HAP-1 (cell line): ENCODE results near the gene KCNC1.

Experiments used
- DNase-seq, 2 experiments: peaks; one replicate each; pipeline ENCODE4 v3.0.0-alpha.2; 2016 to 2020; ENCODE audit warnings: low spot score in 2 of 2
- H3K27me3 ChIP-seq: fragments of 250-450 bp; sonication (Bioruptor Pico); 2 replicates; pipeline ENCODE4 v1.5.1; 2020; ENCODE audit warnings: low read depth, mild to moderate bottlenecking, moderate library complexity
- H3K36me3 ChIP-seq: fragments of 250-450 bp; sonication (Bioruptor Pico); replicated peaks from 2 replicates; pipeline ENCODE4 v1.5.1; 2020; ENCODE audit warnings: mild to moderate bottlenecking
- H3K4me1 ChIP-seq: fragments of 250-450 bp; sonication (Bioruptor Pico); 2 replicates; pipeline ENCODE4 v1.5.1; 2020; ENCODE audit warnings: mild to moderate bottlenecking
- H3K4me3 ChIP-seq: fragments of 250-450 bp; sonication (Bioruptor Pico); 2 replicates; pipeline ENCODE4 v1.5.1; 2020; ENCODE audit warnings: mild to moderate bottlenecking, moderate library complexity
- H3K9me3 ChIP-seq: fragments of 250-450 bp; sonication (Bioruptor Pico); 2 replicates; pipeline ENCODE4 v1.5.1; 2020; ENCODE audit warnings: mild to moderate bottlenecking, moderate library complexity
- in situ Hi-C: fragments of 300-500 bp; cut with MboI; formaldehyde crosslinking; loops from 3 replicates; pipeline ENCODE4 v1.14.3; 2020; ENCODE audit warnings: low sequenced_read_pairs, inconsistent platforms, mixed read lengths

Gene KCNC1

DNA sequence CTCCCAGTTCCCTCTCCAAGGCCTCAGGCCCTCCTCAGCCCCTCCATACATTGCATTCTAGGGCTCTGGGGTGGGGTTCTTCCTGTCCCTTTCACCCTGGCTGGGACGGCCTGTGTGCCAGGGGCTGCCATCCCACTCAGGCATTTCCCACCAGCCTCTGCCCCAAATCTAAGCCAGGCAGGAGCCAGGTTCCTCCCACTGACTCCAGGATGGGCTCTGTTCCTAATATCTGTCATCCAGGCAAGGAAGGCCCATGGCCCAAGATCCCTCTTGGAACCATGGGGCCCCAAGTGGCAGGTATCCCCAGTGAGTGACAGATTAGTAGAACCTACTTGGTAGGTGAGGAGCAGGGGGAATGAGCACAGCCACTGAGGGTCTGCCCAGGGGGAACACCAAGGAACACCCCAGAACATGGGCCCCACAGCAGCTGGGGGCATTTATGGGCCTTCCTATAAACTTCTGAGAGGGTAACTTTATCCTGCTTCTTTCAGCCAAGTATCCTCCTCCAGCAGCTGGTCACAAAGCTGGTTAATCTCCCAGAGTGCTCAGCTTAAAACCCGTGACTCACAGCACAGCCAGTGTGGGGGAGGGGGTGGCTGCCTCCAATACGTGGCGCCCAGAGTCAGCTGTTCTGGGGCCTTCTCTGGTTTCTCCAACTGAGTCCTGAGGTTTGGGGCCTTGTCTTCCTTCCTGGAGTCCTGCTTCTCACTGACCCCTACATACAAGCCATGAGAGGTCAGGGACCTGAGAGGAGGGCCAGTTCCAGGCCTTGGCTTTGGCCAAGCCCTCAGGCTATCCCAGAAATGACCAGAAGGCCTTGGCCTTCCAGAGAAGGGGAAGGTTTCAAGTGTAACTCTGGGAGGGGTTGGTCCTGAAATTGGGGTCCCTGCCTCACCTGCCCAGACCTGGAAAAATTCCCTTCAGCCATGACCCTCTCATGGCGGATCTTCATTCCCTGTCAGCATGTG is 35.1 kb upstream of the KCNC1 start:
- H3K9me3 ChIP-seq, result no peaks in the 10 kb centered on the region
- no peak for DNase-seq
- H3K36me3 ChIP-seq, result no peaks in the 10 kb centered on the region
- H3K4me3 ChIP-seq, result no peak overlapping the region
- in situ Hi-C loops, result loop anchor here (10.0 kb wide), 1 partner anchor 65 kb away; no protein-coding TSS in a partner anchor
- peaks cover 19% of the 10 kb centered on the region for H3K27me3 ChIP-seq
- H3K4me1 ChIP-seq, result no peaks in the 10 kb centered on the region

DNA sequence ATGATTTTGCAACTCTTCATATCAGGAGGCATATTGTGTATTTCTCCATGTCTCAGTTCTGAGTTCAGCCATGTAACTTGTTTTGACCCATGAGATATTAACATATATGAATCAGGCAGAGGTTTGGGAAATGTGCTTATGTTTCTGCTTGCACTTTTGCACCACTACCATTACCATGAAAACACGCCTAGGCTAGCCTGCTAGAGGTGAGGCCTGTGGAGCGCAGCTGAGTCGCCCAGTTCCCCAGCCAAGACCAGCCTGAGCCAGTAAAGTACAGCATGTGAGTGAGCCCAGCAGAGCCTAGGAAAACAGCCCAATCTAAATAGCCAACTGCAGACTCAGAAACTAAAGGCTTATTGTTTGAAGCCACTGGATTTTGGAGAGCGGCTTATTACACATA is 33.6 kb upstream of the KCNC1 start:
- DNase-seq, result no peak
- H3K4me1 ChIP-seq, result no peaks in the 10 kb centered on the region
- no peak overlapping the region for H3K4me3 ChIP-seq
- no peaks in the 10 kb centered on the region for H3K9me3 ChIP-seq
- no peaks in the 10 kb centered on the region for H3K36me3 ChIP-seq
- in situ Hi-C loops, result loop anchor here (10.0 kb wide), 1 partner anchor 64 kb away; no protein-coding TSS in a partner anchor
- H3K27me3 ChIP-seq, result peaks cover 7% of the 10 kb centered on the region

DNA sequence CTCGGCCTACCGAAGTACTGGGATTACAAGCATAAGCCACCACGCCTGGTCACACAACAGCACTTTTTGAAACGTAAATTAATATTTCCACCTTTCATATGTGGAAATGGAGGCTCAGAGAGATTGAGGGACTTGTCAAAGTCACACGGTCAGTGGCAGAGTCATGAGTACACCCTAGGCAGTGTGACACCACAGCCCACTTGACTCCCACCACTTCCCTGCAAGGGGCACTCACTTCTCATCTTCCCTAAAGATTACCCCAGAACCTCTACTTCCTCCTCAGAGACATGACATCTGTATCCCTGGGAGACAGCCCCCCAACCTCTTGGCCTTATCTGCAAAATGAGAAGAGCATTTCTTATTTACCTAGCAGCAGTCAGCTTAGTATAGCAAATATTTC is 31.7 kb upstream of the KCNC1 start:
- Histone ChIP-seq H3K27me3 (0 out of 2 replicates have a peak, but pooled peaks cover 2% of the 10 kb centered on the region), H3K4me1 (no peaks in the 10 kb centered on the region), H3K9me3 (no peaks in the 10 kb centered on the region), H3K4me3 (no peak overlapping the region), H3K36me3 (no peaks in the 10 kb centered on the region)
- DNase-seq, result no peak
- in situ Hi-C loops, result loop anchor here (10.0 kb wide), 1 partner anchor 62 kb away; no protein-coding TSS in a partner anchor

DNA sequence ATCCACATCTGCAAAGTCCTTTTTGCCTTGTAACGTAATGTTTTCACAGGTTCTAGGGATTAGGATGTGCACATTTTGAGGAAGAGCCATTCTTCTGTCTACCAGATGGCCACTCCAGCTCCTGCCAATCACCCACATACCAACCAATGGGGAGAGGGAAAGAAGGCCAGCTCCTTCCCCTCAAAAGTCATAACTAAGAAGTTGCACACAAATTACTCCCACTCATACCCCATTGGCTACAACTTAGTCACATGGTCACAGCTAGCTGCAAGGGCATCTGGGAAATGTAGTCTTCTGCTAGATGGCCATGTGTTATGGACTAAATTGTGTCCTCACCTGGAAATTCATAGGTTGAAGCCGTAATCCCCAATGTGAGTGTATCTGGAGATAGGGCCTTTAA is 30.6 kb upstream of the KCNC1 start:
- no peaks in the 10 kb centered on the region for H3K9me3 ChIP-seq
- H3K36me3 ChIP-seq, result no peaks in the 10 kb centered on the region
- H3K4me3 ChIP-seq, result no peak overlapping the region
- peak in 1 of 2 experiments; percentile 4 for DNase-seq
- H3K27me3 ChIP-seq, result 0 out of 2 replicates have a peak, but pooled peaks cover 2% of the 10 kb centered on the region
- in situ Hi-C loops, result loop anchor here (10.0 kb wide), 1 partner anchor 61 kb away; no protein-coding TSS in a partner anchor
- H3K4me1 ChIP-seq, result no peaks in the 10 kb centered on the region

DNA sequence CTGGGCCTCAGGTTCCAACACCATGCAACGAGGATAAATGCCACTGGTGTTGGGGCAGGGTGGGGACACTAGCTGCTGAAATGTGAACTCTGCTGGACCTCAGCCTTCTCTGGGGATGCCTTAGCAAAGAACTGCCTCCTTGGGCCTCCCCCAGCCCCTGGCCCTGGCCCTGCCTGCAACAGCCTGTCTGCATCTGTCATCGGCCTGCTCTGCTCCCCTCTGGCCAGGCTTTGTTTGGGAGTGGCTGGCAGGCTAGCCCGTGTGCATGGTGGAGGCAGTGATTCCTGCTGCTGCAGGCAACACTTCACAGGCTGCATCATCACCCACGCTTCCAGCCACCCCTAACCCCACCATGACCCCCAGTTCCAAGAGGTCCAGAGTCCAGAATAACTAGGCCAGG is 26.8 kb upstream of the KCNC1 start:
- H3K9me3 ChIP-seq, result no peaks in the 10 kb centered on the region
- H3K4me3 ChIP-seq, result no peak overlapping the region
- H3K4me1 ChIP-seq, result no peaks in the 10 kb centered on the region
- H3K36me3 ChIP-seq, result no peaks in the 10 kb centered on the region
- in situ Hi-C loops, result loop anchor here (10.0 kb wide), 1 partner anchor 57 kb away; no protein-coding TSS in a partner anchor
- H3K27me3 ChIP-seq, result peaks cover 18% of the 10 kb centered on the region; the same call in 1 of the 2 replicates
- DNase-seq, result no peak

DNA sequence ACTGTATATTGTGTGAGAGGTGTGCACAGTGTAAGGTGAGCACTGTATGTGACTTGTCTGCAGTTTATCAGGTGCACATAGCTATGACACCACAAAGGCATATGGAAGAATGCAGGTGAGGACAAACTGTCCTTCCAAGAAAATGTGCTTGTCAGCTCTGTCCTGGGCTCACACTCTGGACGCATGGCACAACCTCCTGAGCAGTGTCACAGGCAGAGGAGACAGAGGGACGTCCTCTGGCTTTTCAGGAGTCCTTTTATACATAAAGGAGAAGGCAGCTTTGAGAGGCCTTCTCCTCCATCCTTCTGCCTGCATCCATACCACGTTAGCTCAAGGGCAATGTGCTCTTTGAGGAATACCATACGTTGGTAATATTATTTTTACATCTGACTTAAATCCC is 22.7 kb upstream of the KCNC1 start:
- no peaks in the 10 kb centered on the region for H3K4me1 ChIP-seq
- DNase-seq, result no peak
- H3K27me3 ChIP-seq, result peaks cover 37% of the 10 kb centered on the region
- H3K4me3 ChIP-seq, result no peak overlapping the region
- H3K36me3 ChIP-seq, result no peaks in the 10 kb centered on the region
- in situ Hi-C loops, result no loop called here
- H3K9me3 ChIP-seq, result no peaks in the 10 kb centered on the region

DNA sequence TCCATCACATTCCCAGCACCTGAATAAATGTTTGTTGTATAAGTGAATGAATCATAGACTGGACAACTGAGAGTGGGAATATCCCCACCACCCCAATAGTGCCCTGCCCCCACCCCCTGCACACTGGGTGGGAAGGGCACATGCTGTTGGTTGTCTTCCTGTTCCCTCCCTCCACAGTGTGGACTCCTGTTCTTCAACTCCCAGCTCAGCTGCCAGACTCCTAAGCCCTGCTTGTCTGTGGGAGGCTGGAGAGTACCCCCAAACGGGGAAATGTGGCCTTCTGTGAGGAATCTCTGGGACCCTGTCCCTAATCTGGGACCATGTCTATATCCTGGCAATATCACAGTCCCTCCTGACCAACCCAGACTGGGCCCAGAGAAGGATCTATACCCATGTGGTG is 20.7 kb upstream of the KCNC1 start:
- Histone ChIP-seq H3K9me3 (no peaks in the 10 kb centered on the region), H3K27me3 (peaks cover 49% of the 10 kb centered on the region), H3K36me3 (no peaks in the 10 kb centered on the region), H3K4me1 (no peaks in the 10 kb centered on the region), H3K4me3 (no peak overlapping the region)
- in situ Hi-C loops, result no loop called here
- no peak for DNase-seq

DNA sequence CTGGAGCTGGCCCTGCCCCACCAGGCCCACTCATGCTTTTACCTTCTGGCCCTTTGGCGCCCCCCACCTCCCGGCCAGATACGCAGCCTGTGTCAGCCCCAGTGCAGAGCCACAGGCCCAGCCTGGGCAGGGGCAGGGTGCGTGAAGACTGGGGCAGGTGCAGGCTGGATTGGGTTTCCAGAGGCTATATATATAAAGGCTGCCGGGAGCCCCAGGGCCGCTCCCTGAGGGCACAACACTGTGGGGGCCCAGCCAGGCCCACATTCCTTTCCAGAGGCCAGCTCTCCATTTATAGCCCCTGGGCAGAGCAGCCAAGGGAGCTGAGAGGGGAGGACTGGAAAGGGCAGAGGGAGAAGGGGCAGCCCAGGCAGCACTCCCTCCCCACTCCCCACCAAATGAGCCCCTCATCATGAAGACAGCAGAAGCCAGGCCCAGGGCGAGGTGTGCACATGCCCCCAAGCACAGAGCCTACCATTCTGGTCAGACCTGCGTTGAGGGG is 20.2 kb upstream of the KCNC1 start:
- Histone ChIP-seq H3K4me1 (no peaks in the 10 kb centered on the region), H3K9me3 (no peaks in the 10 kb centered on the region), H3K36me3 (no peaks in the 10 kb centered on the region), H3K27me3 (peaks cover 49% of the 10 kb centered on the region), H3K4me3 (no peak overlapping the region)
- DNase-seq, result no peak
- in situ Hi-C loops, result no loop called here

DNA sequence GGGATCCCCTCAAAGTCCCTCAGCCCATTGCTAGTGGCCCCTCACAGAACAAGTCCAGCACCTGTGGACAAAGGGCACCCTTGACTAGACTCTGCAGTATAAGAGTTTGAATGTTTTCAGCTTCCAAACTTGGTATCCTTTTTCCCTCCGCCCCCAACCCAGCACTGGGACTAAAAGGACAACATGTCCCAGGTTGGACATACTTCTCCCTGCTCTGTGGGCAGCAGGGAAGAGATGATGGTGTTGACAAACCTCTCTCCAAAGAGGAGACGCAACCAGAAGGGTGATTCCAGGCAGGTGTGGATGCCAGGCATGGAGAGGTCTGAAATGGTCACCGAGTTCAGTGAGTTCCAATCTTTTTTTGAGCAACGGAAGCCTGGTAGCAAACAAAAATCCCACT is 19.7 kb upstream of the KCNC1 start:
- in situ Hi-C loops, result no loop called here
- Histone ChIP-seq H3K9me3 (no peaks in the 10 kb centered on the region), H3K4me1 (no peaks in the 10 kb centered on the region), H3K36me3 (no peaks in the 10 kb centered on the region), H3K4me3 (no peak overlapping the region), H3K27me3 (peaks cover 49% of the 10 kb centered on the region)
- DNase-seq, result no peak

DNA sequence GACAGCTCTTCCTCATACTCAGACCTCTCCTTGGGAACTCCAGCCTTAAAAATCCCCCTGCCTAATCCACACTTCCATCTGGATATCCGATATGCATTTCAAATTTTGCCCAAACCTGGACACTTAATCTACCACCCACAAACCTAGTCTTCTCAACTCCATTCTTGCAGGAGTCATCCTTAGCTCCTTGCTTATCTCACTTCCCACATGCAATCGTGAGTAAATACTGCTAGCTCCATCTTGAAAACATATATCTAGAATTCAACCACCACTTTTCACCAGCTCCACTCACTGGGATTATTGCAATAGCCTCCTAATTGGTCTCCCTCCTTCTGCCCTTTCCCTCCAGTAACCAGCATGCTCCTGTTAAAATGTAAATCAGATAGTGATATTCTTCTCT is 17.8 kb upstream of the KCNC1 start:
- DNase-seq, result no peak
- Histone ChIP-seq H3K9me3 (no peaks in the 10 kb centered on the region), H3K4me3 (no peak overlapping the region), H3K36me3 (no peaks in the 10 kb centered on the region), H3K4me1 (no peaks in the 10 kb centered on the region), H3K27me3 (peaks cover 50% of the 10 kb centered on the region)
- in situ Hi-C loops, result no loop called here

DNA sequence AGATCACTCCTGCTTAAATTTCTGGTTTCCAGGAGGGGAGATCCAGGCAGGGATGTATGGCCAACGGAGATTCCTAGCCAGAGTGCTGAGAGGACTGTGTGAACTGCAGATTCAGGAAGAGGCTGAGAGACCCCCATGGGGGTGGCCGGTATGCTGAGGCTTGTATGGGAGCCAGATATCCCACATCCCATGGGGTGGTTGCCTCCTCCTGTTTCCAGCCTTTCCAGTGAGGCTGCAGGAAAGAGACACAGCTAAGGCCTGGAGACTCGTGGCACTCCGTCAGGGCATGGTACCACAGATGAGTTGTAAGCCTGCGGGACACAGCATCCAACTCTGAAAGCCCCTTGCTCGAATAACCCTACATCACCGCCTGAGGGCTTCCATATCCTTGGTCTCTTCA is 16.6 kb upstream of the KCNC1 start:
- no peaks in the 10 kb centered on the region for H3K9me3 ChIP-seq
- no peaks in the 10 kb centered on the region for H3K4me1 ChIP-seq
- in situ Hi-C loops, result no loop called here
- no peak for DNase-seq
- no peak overlapping the region for H3K4me3 ChIP-seq
- peaks cover 48% of the 10 kb centered on the region for H3K27me3 ChIP-seq
- no peaks in the 10 kb centered on the region for H3K36me3 ChIP-seq

DNA sequence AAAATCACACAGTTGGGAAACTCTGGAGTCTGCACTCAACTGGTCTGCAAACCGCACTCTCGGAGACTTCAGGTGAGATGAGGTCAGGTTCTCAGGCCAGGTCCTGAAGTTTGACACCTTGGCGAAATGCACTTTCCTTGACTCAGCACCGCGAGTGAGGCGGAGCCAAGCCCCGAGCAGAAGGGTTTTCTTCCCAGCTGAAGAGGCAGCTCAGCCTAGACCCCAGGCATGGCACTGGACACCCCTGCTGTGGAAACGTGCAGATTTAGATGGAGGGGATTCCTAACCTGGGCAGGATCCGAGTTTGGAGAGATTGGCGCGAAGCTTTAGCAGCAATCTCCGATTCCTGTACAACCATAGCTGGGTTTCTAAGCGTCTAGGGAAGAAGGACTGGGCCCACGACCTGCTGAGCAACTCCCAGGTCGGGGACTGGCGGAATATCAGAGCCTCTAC is 16.0 kb upstream of the KCNC1 start:
- H3K27me3 ChIP-seq, result peaks cover 43% of the 10 kb centered on the region
- H3K9me3 ChIP-seq, result no peaks in the 10 kb centered on the region
- H3K4me1 ChIP-seq, result no peaks in the 10 kb centered on the region
- H3K36me3 ChIP-seq, result no peaks in the 10 kb centered on the region
- DNase-seq, result no peak
- in situ Hi-C loops, result no loop called here
- no peak overlapping the region for H3K4me3 ChIP-seq

DNA sequence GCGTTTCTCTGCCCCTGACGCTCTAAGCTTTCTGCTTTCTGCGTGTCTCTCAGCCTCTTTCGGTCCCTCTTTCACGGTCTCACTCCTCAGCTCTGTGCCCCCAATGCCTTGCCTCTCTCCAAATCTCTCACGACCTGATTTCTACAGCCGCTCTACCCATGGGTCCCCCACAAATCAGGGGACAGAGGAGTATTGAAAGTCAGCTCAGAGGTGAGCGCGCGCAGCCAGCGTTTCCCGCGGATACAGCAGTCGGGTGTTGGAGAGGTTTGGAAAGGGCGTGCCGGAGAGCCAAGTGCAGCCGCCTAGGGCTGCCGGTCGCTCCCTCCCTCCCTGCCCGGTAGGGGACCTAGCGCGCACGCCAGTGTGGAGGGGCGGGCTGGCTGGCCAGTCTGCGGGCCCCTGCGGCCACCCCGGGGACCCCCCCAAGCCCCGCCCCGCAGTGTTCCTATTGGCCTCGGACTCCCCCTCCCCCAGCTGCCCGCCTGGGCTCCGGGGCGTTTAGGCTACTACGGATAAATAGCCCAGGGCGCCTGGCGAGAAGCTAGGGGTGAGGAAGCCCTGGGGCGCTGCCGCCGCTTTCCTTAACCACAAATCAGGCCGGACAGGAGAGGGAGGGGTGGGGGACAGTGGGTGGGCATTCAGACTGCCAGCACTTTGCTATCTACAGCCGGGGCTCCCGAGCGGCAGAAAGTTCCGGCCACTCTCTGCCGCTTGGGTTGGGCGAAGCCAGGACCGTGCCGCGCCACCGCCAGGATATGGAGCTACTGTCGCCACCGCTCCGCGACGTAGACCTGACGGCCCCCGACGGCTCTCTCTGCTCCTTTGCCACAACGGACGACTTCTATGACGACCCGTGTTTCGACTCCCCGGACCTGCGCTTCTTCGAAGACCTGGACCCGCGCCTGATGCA is 15.3 kb upstream of the KCNC1 start, which contains the start of gene MYOD1:
MYOD1 (plus strand) TSS at position 544 of the 910 bp plus-strand sequence; CDS start at position 756, 212 bp downstream.
- Histone ChIP-seq H3K4me3 (no peak within 1 kb of the TSS), H3K9me3 (no peaks in the 10 kb centered on the region), H3K4me1 (no peaks in the 10 kb centered on the region), H3K36me3 (no peaks in the 10 kb centered on the region), H3K27me3 (peaks cover 40% of the 10 kb centered on the region)
- in situ Hi-C loops, result no loop called here
- DNase-seq, result no peak
